ENCODE measurements around the gene TMEM126B.
"Not testable (repeated sequence)": the region's sequence is repeated elsewhere in the genome, so short reads cannot be mapped to it uniquely, and the experiment has no call there.

The TMEM126B gene

DNA sequence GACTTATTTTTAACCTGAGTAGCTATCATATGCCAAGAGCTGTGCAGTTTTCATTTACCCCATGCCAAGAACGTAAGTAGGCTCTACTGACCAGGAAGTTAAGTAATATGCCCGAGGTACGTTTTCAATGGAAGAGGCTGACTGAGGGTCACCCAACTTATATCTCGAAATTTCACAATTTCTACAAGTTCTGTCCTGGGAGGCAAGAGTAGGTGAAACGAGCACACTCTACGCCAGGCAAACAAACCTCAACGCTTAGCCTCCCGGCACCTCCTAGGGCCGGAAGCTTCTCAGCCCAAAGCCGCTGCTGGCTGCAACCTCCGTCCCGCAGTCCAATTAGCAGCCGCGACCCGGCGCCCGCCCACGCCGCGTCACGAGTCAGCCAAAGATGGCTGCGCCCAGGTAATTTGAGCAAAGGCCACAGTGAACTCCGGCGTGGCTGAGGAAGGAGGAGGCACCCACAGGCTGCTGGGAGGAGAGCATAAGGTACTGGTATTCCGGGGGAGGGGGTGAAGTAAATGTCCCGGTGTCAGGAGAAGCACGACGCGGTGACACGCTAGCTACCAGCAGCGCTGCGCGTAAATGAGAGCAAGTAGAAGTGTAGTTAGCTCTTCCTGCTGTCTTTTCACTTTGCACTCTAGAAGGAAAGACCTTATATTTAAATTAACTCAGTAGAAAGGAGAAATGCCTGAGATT lies 19.4 kb downstream of the TMEM126B start, which contains the start of gene TMEM126A:
Gene TMEM126A (plus strand): TSS at position 364 of the 696 bp plus-strand sequence. CDS start 2,289 bp downstream, outside the sequence.
- peak; percentile 73 for DNase-seq (ENCODE audit: low read depth)

DNA sequence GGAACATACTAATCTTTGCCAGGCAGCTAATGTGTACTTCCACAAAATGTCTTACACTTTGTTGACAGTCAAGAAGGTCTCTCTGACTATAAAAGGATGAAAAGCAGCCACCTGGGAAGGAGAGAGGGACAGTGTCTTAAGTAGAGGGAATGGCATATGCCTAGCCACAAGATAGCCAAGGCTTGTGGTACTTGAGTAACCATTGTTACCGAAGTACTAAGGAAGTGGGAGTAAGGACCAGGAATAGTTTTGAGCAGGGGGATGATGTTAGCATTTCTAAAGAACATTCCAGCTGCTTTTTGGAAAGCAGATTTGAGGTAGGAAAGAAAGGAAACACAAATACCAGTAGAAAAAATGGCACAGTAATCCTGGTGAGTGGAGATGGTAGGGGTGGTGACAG lies 22.7 kb downstream of the TMEM126B start:
- no peak for DNase-seq (ENCODE audit: low read depth)

- DNase-seq (ENCODE audit: low read depth): no peak
Measured at GRCh38 chr11:85652786-85653447, 24.5 kb downstream of the TMEM126B start.

- DNase-seq (ENCODE audit: low read depth): not testable (repeated sequence)
Measured at GRCh38 chr11:85654343-85654742, 25.9 kb downstream of the TMEM126B start.

- DNase-seq (ENCODE audit: low read depth): no peak
Measured at GRCh38 chr11:85656777-85657176, 28.4 kb downstream of the TMEM126B start.

DNA sequence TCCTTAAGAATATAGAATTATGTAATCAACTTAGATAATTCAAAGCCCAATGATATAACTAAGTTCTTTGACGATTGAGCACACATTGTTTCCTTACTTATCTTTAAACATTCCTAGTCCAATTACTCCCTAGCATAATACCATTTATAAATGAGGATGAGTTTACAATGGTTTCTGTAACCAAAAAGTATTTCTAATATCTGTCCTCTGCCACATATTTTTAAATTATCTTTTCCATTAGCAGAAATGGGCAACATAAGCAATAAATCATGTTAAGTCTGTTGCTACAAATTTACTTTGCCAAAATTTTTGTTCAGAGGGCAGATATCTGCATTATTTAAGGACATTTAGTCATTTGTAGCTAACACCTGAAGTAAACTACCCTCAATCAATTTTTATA lies 29.8 kb downstream of the TMEM126B start:
- DNase-seq (ENCODE audit: low read depth): peak; percentile 43

DNA sequence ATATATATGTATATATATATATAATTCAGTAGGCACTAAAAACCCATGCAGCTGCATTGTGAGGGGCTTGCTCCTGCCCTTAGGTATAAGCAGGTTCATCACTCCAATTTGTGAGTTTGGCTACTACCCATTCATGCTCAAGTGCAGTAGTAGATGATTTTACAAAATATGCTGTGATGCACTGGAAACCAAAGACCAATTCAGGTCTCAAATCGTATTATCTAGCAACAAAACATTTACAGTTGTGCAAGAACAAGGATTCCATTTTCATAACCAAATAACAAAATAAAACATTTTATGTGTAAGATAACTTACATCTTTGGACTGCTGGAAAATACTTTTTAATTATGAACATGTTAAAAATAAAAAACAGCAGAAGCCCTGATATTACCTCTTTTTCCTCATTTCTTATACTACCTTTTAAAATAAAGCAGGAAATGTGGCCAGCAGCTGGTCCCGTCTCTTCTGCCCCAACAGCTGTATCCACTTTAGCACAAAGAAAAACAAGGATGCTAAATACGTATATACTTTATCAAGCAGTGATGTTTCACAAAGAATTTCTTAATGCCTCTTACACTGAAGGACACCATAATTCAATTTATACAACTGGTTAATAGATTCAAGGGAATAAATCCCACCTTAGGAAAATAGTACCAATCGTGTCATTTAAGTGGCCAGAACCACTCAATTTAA lies 33.7 kb downstream of the TMEM126B start:
- DNase-seq (ENCODE audit: low read depth): peak; percentile 31

- peak; percentile 19 for DNase-seq (ENCODE audit: low read depth)
Measured at GRCh38 chr11:85663080-85663752, 34.8 kb downstream of the TMEM126B start.

- peak; percentile 25 for DNase-seq (ENCODE audit: low read depth)
Measured at GRCh38 chr11:85663753-85664614, 35.6 kb downstream of the TMEM126B start.

- peak; percentile 91 for DNase-seq (ENCODE audit: low read depth)
Measured at GRCh38 chr11:85664615-85665481, 36.5 kb downstream of the TMEM126B start, which contains the start of gene CREBZF. CREBZF (minus strand) TSS chr11:85665129; CDS start chr11:85664875, 254 bp downstream.

DNA sequence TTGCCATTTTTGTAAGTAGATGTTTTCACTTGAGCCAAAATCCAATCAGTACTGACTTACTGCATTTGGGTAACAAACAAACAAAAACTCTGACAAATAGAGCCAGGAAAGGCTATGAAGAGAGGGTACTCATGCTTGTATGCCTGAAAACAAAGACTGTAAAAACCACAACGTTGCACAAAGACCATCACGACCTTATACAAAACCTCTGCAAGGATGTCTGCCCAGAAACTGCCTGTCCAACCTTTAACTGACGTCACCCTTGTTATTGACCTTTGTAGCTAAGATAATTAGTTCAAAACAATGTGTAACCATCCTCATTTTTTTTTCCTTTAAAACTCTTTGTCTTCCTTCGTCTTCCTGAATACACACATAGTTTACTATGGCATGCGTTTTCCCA lies 37.3 kb downstream of the TMEM126B start:
- no peak for DNase-seq (ENCODE audit: low read depth)

GRCh38 chr11:85666687-85667086 lies 38.3 kb downstream of the TMEM126B start:
- DNase-seq (ENCODE audit: low read depth): no peak

- DNase-seq (ENCODE audit: low read depth): no peak
Measured at GRCh38 chr11:85668157-85668556, 39.8 kb downstream of the TMEM126B start.

DNA sequence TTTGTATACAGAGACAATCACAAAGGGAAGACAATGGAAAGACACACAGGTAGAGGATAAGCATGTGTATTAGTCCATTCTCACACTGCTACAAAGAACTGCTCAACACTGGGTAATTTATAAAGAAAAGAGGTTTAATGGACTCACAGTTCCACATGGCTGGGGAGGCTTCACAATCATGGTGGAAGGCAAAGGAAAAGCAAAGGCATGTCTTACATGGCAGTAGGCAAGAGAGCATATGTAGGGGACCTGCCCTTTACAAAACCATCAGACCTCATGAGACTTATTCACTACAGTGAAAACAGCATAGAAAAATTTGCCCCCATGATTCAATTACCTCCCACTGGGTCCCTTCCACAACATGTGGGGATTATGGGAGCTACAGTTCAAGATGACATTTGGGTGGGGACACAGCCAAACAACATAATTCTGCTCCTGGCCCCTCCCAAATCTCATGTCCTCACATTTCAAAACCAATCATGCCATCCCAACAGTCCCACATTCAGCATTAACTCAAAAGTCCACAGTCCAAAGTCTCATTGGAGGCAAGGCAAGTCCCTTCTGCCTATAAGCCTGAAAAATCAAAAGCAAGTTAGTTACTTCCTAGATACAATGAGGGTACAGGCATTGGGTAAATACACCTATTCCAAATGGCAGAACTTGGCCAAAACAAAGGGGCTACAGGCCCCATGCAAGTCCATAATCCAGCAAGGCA lies 42.7 kb downstream of the TMEM126B start:
- DNase-seq (ENCODE audit: low read depth): not testable (repeated sequence)

DNA sequence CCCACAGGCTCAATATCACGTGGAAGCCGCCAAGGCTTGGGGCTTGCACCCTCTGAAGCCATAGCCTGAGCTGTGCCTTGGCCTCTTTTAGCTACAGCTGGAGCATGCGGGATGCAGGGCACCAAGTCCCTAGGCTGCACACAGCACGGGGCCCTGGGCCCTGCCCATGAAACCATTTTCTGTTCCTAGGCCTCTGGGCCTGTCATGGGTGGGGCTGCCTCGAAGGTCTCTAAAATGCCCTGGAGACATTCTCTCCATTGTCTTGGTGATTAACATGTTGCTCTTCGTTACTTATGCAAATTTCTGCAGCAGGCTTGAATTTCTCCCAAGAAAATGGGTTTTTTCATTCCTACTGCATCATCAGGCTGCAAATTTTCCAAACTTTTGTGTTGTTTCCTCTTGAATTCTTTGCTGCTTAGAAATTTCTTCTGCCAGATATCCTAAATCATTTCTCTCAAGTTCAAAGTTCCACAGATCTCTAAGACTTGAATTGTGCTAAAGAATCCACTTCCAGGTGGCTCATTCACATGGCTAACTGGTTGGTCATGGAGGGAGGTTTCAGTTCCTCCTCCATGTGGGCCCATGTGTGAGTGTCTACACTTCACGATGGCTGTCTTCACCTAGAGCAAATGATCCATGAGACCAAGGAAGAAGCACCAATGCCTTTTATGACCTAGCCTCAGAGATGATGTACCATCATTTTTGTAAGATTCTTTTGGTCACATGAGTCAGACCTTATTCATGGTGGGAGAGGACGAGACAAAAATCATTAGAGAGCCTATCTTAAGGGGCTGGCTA lies 43.9 kb downstream of the TMEM126B start:
- no peak for DNase-seq (ENCODE audit: low read depth)

DNA sequence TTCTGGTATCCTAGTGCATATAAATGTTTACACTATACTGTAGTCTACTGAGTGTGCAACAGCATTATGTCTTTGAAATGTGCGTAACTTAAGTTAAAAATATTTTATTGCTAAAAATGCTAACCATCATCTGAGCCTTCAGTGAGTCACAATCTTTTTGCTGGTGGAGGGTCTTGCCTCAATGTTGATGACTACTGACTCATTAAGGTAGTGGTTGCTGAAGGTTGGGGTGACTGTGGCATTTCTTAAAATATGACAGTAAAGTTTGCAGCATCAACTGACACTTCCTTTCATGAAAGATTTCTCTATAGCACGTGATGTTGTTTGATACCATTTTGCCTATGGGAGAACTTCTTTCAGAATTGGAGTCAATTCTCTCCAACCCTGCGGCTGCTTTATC lies 45.0 kb downstream of the TMEM126B start:
- no peak for DNase-seq (ENCODE audit: low read depth)

GRCh38 chr11:85679576-85679975 lies 51.2 kb downstream of the TMEM126B start:
- DNase-seq (ENCODE audit: low read depth): no peak

- peak; percentile 31 for DNase-seq (ENCODE audit: low read depth)
Measured at GRCh38 chr11:85680897-85681296, 52.5 kb downstream of the TMEM126B start.

Data from amniotic epithelial cell (primary cell).